ENCODE measurements around the gene ZNF578.

GRCh38 chr19:52541608-52542007 lies 88.3 kb downstream of the ZNF578 start:
- TF ChIP-seq CHD1 (IDR thresholded peaks at IDR 0.05; ENCODE audit: low read depth, low read length) (no peak), BHLHE40 (IDR thresholded peaks at IDR 0.05; ENCODE audit: low read depth, low read length) (no peak), RFX5 (IDR thresholded peaks at IDR 0.05; ENCODE audit: low read depth, low read length) (no peak), CTCF (conservative IDR thresholded peaks at IDR 0.05; ENCODE audit: low read depth, low read length) (no peak), RCOR1 (IDR thresholded peaks at IDR 0.05; ENCODE audit: insufficient replicate concordance, low read length) (no peak), NFE2L2 (IDR thresholded peaks at IDR 0.05; ENCODE audit: low read depth, low read length) (no peak), POLR2A (IDR thresholded peaks at IDR 0.05; ENCODE audit: low read depth, low read length) (no peak), MAFK (IDR thresholded peaks at IDR 0.05; ENCODE audit: low read depth, low read length) (no peak)
